GM23248 (cell line): ENCODE measurements around the gene OR4X2. TPM values are rescaled to one million over a fixed set of nuclear protein-coding genes. Genes with fewer than 3 reads are reported as not detected.
"Not testable (repeated sequence)": the region's sequence is repeated elsewhere in the genome, so short reads cannot be mapped to it uniquely, and the experiment has no call there.

Experiments
- DNase-seq: peaks from one replicate; pipeline ENCODE4 v3.0.0-alpha.2; 2015
- H2AFZ ChIP-seq: fragments of 200-600 bp; sonication (generic); 2 replicates; pipeline ENCODE4 v1.6.1; 2016; ENCODE audit warnings: antibody characterized with exemption
- H3F3A ChIP-seq: fragments of 200-600 bp; sonication (generic); 2 replicates; pipeline ENCODE4 v1.6.1; 2016; ENCODE audit warnings: mild to moderate bottlenecking, antibody characterized with exemption, mixed run types; ENCODE audit not compliant: insufficient read depth
- H3K27ac ChIP-seq: fragments of 200-600 bp; sonication (generic); 2 replicates; pipeline ENCODE4 v1.5.1; 2016; ENCODE audit warnings: mild to moderate bottlenecking
- H3K27me3 ChIP-seq: fragments of 200-600 bp; sonication (generic); replicated peaks from 2 replicates; pipeline ENCODE4 v1.6.1; 2016; ENCODE audit warnings: mild to moderate bottlenecking; ENCODE audit not compliant: insufficient read depth
- H3K36me3 ChIP-seq: fragments of 200-600 bp; sonication (generic); 2 replicates; pipeline ENCODE4 v1.6.1; 2016; ENCODE audit warnings: low read depth, mild to moderate bottlenecking
- H3K4me1 ChIP-seq: fragments of 200-600 bp; sonication (generic); 2 replicates; pipeline ENCODE4 v1.6.1; 2016; ENCODE audit warnings: mild to moderate bottlenecking; ENCODE audit not compliant: insufficient read depth
- H3K4me2 ChIP-seq: fragments of 200-600 bp; sonication (generic); one replicate; pipeline ENCODE4 v1.6.1; 2016; ENCODE audit warnings: mild to moderate bottlenecking; ENCODE audit not compliant: unreplicated experiment
- H3K4me3 ChIP-seq: fragments of 200-600 bp; sonication (generic); 2 replicates; pipeline ENCODE4 v1.5.1; 2016; ENCODE audit warnings: mild to moderate bottlenecking
- H3K79me2 ChIP-seq: fragments of 200-600 bp; sonication (generic); 2 replicates; pipeline ENCODE4 v1.6.1; 2016; ENCODE audit warnings: mild to moderate bottlenecking; ENCODE audit not compliant: insufficient read depth
- H3K9ac ChIP-seq: fragments of 200-600 bp; sonication (generic); 2 replicates; pipeline ENCODE4 v1.6.1; 2016; ENCODE audit warnings: mild to moderate bottlenecking
- H3K9me2 ChIP-seq: fragments of 200-600 bp; sonication (generic); 2 replicates; pipeline ENCODE4 v1.6.1; 2016; ENCODE audit warnings: mixed run types, mild to moderate bottlenecking, moderate library complexity; ENCODE audit not compliant: insufficient read depth
- H3K9me3 ChIP-seq: fragments of 200-600 bp; sonication (generic); one replicate; pipeline ENCODE4 v1.6.1; 2017; ENCODE audit warnings: low read depth
- H4K20me1 ChIP-seq: fragments of 200-600 bp; sonication (generic); 2 replicates; pipeline ENCODE4 v1.6.0; 2016; ENCODE audit not compliant: insufficient read depth
- EZH2 ChIP-seq: fragments of 200-600 bp; sonication (generic); IDR thresholded peaks from 2 replicates; pipeline ENCODE4 v1.6.1; 2018; ENCODE audit warnings: antibody characterized with exemption, mild to moderate bottlenecking; ENCODE audit not compliant: insufficient read depth, poor library complexity, severe bottlenecking
- EZH2phosphoT487 ChIP-seq: fragments of 200-600 bp; sonication (generic); IDR thresholded peaks from 2 replicates; pipeline ENCODE4 v1.6.1; 2018; ENCODE audit warnings: antibody characterized with exemption, moderate library complexity, mild to moderate bottlenecking, low read depth; ENCODE audit not compliant: insufficient read depth
- WGBS, 2 experiments: methylation state at CpG; one replicate each; pipeline ENCODE4 v1.1.6; 2015 to 2017; ENCODE audit warnings: low lambda C conversion rate in 2 of 2, low coverage in 1 of 2; ENCODE audit errors: missing lambda C conversion rate in 2 of 2; 5-methylcytosine and 5-hydroxymethylcytosine counted together
- in situ Hi-C: fragments of 300-500 bp; cut with MboI; formaldehyde crosslinking; loops from 2 replicates; pipeline ENCODE4 v1.15.0; 2020
- polyA plus RNA-seq: library from polyadenylated mRNA; unstranded; fragments of >200 nt; fragmentation: Nextera tagmentation; extraction: Ambion mirVana; gene quantifications from 2 replicates; pipeline ENCODE4 v1.2.1, GENCODE V29; 2016
- total RNA-seq: library from RNA; depleted of rRNA; stranded (reverse); fragments of >200 nt; shearing (Covaris generic); gene quantifications from 2 replicates; pipeline ENCODE4 v1.2.3, GENCODE V29; 2014; rRNA removed

Gene OR4X2
- total RNA-seq (not detected in 2 replicates), polyA plus RNA-seq (not detected in 2 replicates)

DNA sequence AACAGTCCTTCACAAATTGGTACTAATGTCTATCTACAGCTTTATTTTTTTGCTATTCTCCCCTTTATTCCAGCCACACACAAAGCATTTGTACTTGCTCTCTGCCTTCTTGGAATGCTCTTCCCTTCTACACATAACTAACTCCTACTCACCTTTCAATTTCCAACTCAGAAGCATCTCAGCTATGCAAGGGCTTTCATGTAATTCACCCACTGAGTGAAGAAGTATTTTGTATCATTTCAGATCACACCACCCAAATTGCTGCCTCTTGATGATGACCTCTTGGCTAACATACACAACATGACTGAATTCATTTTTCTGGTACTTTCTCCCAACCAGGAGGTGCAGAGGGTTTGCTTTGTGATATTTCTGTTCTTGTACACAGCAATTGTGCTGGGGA lies at the start of gene OR4X2:
OR4X2 (plus strand) TSS at position 301 of the 400 bp plus-strand sequence; CDS start at position 301, 0 bp downstream.
- Histone ChIP-seq H3K79me2 (no peaks in the 10 kb centered on the region), H3K4me3 (no peak within 1 kb of the TSS), H3K27me3 (no peaks in the 10 kb centered on the region), H3K36me3 (no peaks in the 10 kb centered on the region), H3K4me2 (no peak within 1 kb of the TSS), H3K4me1 (no peaks in the 10 kb centered on the region), H3K9me3 (no peaks in the 10 kb centered on the region), H2AFZ (no peak within 1 kb of the TSS), H3F3A (no peaks in the 10 kb centered on the region), H4K20me1 (no peaks in the 10 kb centered on the region), H3K9me2 (no peaks in the 10 kb centered on the region), H3K27ac (no peak within 1 kb of the TSS), H3K9ac (no peak within 1 kb of the TSS)
- in situ Hi-C loops = no loop called here
- no peak for DNase-seq
- TF ChIP-seq EZH2 (no peak), EZH2phosphoT487 (no peak)

GRCh38 chr11:48207881-48208280 lies 37.0 kb upstream of the OR4X2 start:
- Histone ChIP-seq H3F3A (no peaks in the 10 kb centered on the region), H3K9me3 (no peaks in the 10 kb centered on the region), H3K27ac (no peak overlapping the region), H3K79me2 (no peaks in the 10 kb centered on the region), H3K9ac (no peak overlapping the region), H3K36me3 (no peaks in the 10 kb centered on the region), H3K9me2 (no peaks in the 10 kb centered on the region), H3K4me3 (no peak overlapping the region), H3K4me1 (no peaks in the 10 kb centered on the region), H3K4me2 (no peak overlapping the region), H2AFZ (no peak overlapping the region), H4K20me1 (no peaks in the 10 kb centered on the region), H3K27me3 (no peaks in the 10 kb centered on the region)
- TF ChIP-seq EZH2phosphoT487 (no peak), EZH2 (no peak)
- WGBS, 2 experiments = 60 to 73% methylated on average over 2 of the region's 2 CpGs
- in situ Hi-C loops = no loop called here
- no peak for DNase-seq

DNA sequence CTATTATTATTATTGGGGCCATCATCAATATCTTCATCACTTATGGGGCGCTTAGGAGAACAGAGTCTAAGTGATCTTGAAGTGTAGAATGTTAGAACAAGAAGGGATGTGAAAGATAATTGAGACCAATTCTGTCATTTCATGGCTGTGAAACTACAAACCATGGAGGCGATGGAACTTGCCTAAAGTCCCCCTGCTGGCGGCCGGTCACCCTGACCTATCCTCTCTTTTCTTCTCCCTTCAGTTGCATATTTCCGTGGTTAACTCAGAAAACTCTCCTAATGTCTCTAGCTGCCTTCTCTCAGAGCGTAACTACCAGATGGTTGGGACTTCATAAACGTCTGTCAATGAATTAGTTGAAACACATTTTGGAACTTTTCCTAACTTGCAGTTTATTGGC lies 34.9 kb upstream of the OR4X2 start:
- no peaks in the 10 kb centered on the region for H3K4me1 ChIP-seq
- H3K4me3 ChIP-seq = no peak overlapping the region
- no peaks in the 10 kb centered on the region for H3K9me2 ChIP-seq
- no peak overlapping the region for H3K4me2 ChIP-seq
- no peaks in the 10 kb centered on the region for H4K20me1 ChIP-seq
- DNase-seq = peak; percentile 40
- H3F3A ChIP-seq = no peaks in the 10 kb centered on the region
- no peak for TF ChIP-seq EZH2
- TF ChIP-seq EZH2phosphoT487 = no peak
- H3K27ac ChIP-seq = no peak overlapping the region
- H2AFZ ChIP-seq = no peak overlapping the region
- H3K9me3 ChIP-seq = no peaks in the 10 kb centered on the region
- H3K79me2 ChIP-seq = no peaks in the 10 kb centered on the region
- no peaks in the 10 kb centered on the region for H3K27me3 ChIP-seq
- 15 to 18% methylated on average over 7 of the region's 7 CpGs for WGBS, 2 experiments
- H3K9ac ChIP-seq = no peak overlapping the region
- no peaks in the 10 kb centered on the region for H3K36me3 ChIP-seq
- in situ Hi-C loops = no loop called here

GRCh38 chr11:48216510-48216909 lies 28.4 kb upstream of the OR4X2 start, which contains the start of gene OR4B1:
OR4B1 (plus strand) TSS chr11:48216810; CDS start chr11:48216810, 0 bp downstream.
- Histone ChIP-seq H3K27ac (no peak within 1 kb of the TSS), H3K4me3 (no peak within 1 kb of the TSS), H3K9ac (no peak within 1 kb of the TSS), H3K4me1 (no peaks in the 10 kb centered on the region), H3K79me2 (no peaks in the 10 kb centered on the region), H3F3A (no peaks in the 10 kb centered on the region), H3K4me2 (no peak within 1 kb of the TSS), H3K9me2 (no peaks in the 10 kb centered on the region), H2AFZ (no peak within 1 kb of the TSS), H4K20me1 (no peaks in the 10 kb centered on the region), H3K27me3 (no peaks in the 10 kb centered on the region; the same call in 1 of the 2 replicates), H3K9me3 (no peaks in the 10 kb centered on the region), H3K36me3 (no peaks in the 10 kb centered on the region)
- 5 to 18% methylated on average over 2 of the region's 2 CpGs for WGBS, 2 experiments
- TF ChIP-seq EZH2phosphoT487 = no peak
- no peak for TF ChIP-seq EZH2
- in situ Hi-C loops = no loop called here
- DNase-seq = no peak

DNA sequence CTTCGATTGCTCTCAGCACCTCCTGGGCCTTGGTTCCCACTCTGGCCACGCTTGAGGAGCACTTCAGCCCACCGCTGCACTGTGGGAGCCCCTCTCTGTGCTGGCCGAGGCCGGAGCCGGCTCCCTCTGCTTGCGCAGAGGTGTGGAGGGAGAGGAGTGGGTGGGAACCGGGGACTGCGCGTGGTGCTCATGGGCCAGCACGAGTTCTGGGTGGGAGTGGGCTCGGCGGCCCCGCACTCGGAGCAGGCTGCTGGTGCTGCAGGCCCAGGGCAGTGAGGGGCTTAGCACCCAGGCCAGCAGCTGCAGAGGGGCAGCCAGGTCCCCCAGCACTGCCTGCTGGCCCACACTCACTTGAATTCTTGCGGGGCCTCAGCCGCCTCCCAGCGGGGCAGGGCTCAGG lies 16.1 kb upstream of the OR4X2 start:
- Histone ChIP-seq H3K4me3 (no peak overlapping the region), H3F3A (no peaks in the 10 kb centered on the region), H3K36me3 (no peaks in the 10 kb centered on the region), H3K4me2 (no peak overlapping the region), H3K9me2 (no peaks in the 10 kb centered on the region), H4K20me1 (no peaks in the 10 kb centered on the region), H3K27me3 (no peaks in the 10 kb centered on the region), H2AFZ (no peak overlapping the region), H3K79me2 (no peaks in the 10 kb centered on the region), H3K9me3 (no peaks in the 10 kb centered on the region), H3K4me1 (no peaks in the 10 kb centered on the region), H3K27ac (no peak overlapping the region), H3K9ac (no peak overlapping the region)
- no peak for DNase-seq
- in situ Hi-C loops = no loop called here
- 49 to 50% methylated on average over 12 to 16 of the region's 18 CpGs for WGBS, 2 experiments
- TF ChIP-seq EZH2 (no peak), EZH2phosphoT487 (no peak)

GRCh38 chr11:48230057-48230456 lies 14.8 kb upstream of the OR4X2 start:
- H3K4me2 ChIP-seq, H4K20me1 ChIP-seq, H3K27me3 ChIP-seq, H3K9ac ChIP-seq, DNase-seq, H3K27ac ChIP-seq, H3K4me1 ChIP-seq, H3K4me3 ChIP-seq, H3K79me2 ChIP-seq, H3K9me2 ChIP-seq, H2AFZ ChIP-seq, H3K36me3 ChIP-seq, in situ Hi-C loops, H3F3A ChIP-seq, H3K9me3 ChIP-seq: not testable (repeated sequence)
- 61 to 74% methylated on average over 11 of the region's 11 CpGs for WGBS, 2 experiments
